GM21529 (cell line): ENCODE results near the gene SLC44A5.
"Not testable (repeated sequence)": the region's sequence is repeated elsewhere in the genome, so short reads cannot be mapped to it uniquely, and the experiment has no call there.

ENCODE experiments used
- ATAC-seq: cut with Tn5 transposase; IDR thresholded peaks from one replicate; pipeline ENCODE4 v1.9.1; 2021; ENCODE audit not compliant: unreplicated experiment

Gene SLC44A5

GRCh38 chr1:75522389-75522788, 88.5 kb downstream of the SLC44A5 start:
- ATAC-seq, result no peak

- ATAC-seq, result no peak
These were observed 89.3 kb downstream of the SLC44A5 start for GRCh38 chr1:75521658-75522057.

GRCh38 chr1:75520862-75521475, 89.9 kb downstream of the SLC44A5 start:
- ATAC-seq, result no peak

- ATAC-seq, result no peak
These were observed 91.1 kb downstream of the SLC44A5 start for GRCh38 chr1:75519651-75520427.

GRCh38 chr1:75518686-75519085, 92.2 kb downstream of the SLC44A5 start:
- ATAC-seq, result no peak

- no peak for ATAC-seq
These were observed 96.6 kb downstream of the SLC44A5 start for GRCh38 chr1:75514270-75514669.

- no peak for ATAC-seq
These were observed 103.9 kb downstream of the SLC44A5 start for GRCh38 chr1:75506976-75507375.

- no peak for ATAC-seq
These were observed 107.5 kb downstream of the SLC44A5 start for GRCh38 chr1:75503221-75503974.

- no peak for ATAC-seq
These were observed 108.1 kb downstream of the SLC44A5 start for GRCh38 chr1:75502776-75503175.

GRCh38 chr1:75501577-75502295, 109.2 kb downstream of the SLC44A5 start:
- no peak for ATAC-seq

GRCh38 chr1:75492011-75492410, 118.9 kb downstream of the SLC44A5 start:
- no peak for ATAC-seq

GRCh38 chr1:75487399-75487798, 123.5 kb downstream of the SLC44A5 start:
- no peak for ATAC-seq

GRCh38 chr1:75484789-75485188, 126.1 kb downstream of the SLC44A5 start:
- ATAC-seq, result no peak

GRCh38 chr1:75482951-75483350, 128.0 kb downstream of the SLC44A5 start:
- no peak for ATAC-seq

GRCh38 chr1:75476486-75476885, 134.4 kb downstream of the SLC44A5 start:
- not testable (repeated sequence) for ATAC-seq

GRCh38 chr1:75475696-75476095, 135.2 kb downstream of the SLC44A5 start:
- ATAC-seq, result no peak

- ATAC-seq, result no peak
These were observed 137.8 kb downstream of the SLC44A5 start for GRCh38 chr1:75472971-75473603.

- ATAC-seq, result no peak
These were observed 138.6 kb downstream of the SLC44A5 start for GRCh38 chr1:75472089-75472970.

GRCh38 chr1:75471252-75471651, 139.7 kb downstream of the SLC44A5 start:
- ATAC-seq, result no peak

- no peak for ATAC-seq
These were observed 140.5 kb downstream of the SLC44A5 start for GRCh38 chr1:75470448-75470847.
